ENCODE measurements around the gene FBXW12. TPM values are rescaled to one million over a fixed set of nuclear protein-coding genes. Genes with fewer than 3 reads are reported as not detected.

FBXW12 gene
- polyA plus RNA-seq, 1 of the 3 experiments (the other 2 are of a cell fraction): 0.07 TPM

DNA sequence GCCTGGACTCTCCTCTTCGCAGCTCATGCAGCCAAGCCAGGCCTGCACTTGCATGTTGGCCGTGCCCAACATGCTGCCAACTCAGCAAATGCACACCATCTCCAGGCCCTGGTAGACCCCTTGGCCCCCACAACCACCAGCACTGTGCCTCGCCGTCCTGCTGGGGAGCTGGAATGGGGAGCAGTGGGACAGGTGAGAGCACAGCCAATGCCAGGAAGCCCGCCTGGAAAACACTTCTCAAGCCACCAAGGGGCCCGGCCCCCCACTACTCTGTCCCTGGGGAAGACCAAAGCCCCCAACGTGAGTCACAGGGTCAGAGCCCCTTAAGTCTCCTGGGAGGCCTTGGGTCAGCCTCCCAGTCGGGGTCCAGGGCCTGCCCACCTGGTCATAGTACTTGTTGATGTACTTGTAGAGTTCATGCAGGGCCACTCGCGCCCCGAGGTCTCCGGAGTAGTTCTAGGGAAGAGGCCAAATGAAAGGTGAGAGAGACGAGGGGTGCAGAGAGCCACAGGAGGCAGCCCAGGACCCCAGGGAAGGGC is 33.4 kb downstream of the FBXW12 start:
- H3K27me3 ChIP-seq (ENCODE audit: insufficient read depth): no peaks in the 10 kb centered on the region
- H3K9me2 ChIP-seq: no peaks in the 10 kb centered on the region
- ChIA-PET CTCF (interaction anchor here (1.9 to 15.6 kb wide), 2 partner anchors 16 to 26 kb away, joined by 7 to 399 read pairs; partner anchors contain the start of gene PLXNB1), POLR2A (no interaction called here)
- H3K4me3 ChIP-seq (ENCODE audit: low read depth in 2 of 2, low read length in 1 of 2): no peak overlapping the region
- peaks cover 0 to 6% of the 10 kb centered on the region in 2 experiments; a peak in 1 of 4 replicates for H3K4me1 ChIP-seq (ENCODE audit: control insufficient read depth in 1 of 2, insufficient read depth in 2 of 2, low read depth in 1 of 2, low read length in 1 of 2)
- no peaks in the 10 kb centered on the region for H4K20me1 ChIP-seq (ENCODE audit: insufficient read depth)
- H3K4me2 ChIP-seq: no peak overlapping the region
- no peak overlapping the region for H3K27ac ChIP-seq (ENCODE audit: low read depth in 2 of 2, low read length in 1 of 2)
- H2AFZ ChIP-seq (ENCODE audit: low read depth): no peak overlapping the region
- TF ChIP-seq RCOR1 (IDR thresholded peaks at IDR 0.05; ENCODE audit: low read length): no peak
- no peak for TF ChIP-seq CTCF (IDR thresholded peaks at IDR 0.05)
- no peak for TF ChIP-seq RFX5 (IDR thresholded peaks at IDR 0.05; ENCODE audit: low read length)
- TF ChIP-seq YY1 (IDR thresholded peaks at IDR 0.05; ENCODE audit: low read depth): no peak
- TF ChIP-seq TEAD4 (IDR thresholded peaks at IDR 0.05; ENCODE audit: borderline replicate concordance, insufficient read depth): no peak
- TF ChIP-seq, protein P1, sequence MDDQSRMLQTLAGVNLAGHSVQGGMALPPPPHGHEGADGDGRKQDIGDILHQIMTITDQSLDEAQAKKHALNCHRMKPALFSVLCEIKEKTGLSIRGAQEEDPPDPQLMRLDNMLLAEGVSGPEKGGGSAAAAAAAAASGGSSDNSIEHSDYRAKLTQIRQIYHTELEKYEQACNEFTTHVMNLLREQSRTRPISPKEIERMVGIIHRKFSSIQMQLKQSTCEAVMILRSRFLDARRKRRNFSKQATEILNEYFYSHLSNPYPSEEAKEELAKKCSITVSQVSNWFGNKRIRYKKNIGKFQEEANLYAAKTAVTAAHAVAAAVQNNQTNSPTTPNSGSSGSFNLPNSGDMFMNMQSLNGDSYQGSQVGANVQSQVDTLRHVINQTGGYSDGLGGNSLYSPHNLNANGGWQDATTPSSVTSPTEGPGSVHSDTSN (IDR thresholded peaks at IDR 0.05): no peak
- TF ChIP-seq, protein P2, sequence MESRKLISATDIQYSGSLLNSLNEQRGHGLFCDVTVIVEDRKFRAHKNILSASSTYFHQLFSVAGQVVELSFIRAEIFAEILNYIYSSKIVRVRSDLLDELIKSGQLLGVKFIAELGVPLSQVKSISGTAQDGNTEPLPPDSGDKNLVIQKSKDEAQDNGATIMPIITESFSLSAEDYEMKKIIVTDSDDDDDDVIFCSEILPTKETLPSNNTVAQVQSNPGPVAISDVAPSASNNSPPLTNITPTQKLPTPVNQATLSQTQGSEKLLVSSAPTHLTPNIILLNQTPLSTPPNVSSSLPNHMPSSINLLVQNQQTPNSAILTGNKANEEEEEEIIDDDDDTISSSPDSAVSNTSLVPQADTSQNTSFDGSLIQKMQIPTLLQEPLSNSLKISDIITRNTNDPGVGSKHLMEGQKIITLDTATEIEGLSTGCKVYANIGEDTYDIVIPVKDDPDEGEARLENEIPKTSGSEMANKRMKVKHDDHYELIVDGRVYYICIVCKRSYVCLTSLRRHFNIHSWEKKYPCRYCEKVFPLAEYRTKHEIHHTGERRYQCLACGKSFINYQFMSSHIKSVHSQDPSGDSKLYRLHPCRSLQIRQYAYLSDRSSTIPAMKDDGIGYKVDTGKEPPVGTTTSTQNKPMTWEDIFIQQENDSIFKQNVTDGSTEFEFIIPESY (IDR thresholded peaks at IDR 0.05; ENCODE audit: borderline replicate concordance, low read depth): no peak
- TF ChIP-seq NFIC (IDR thresholded peaks at IDR 0.05; ENCODE audit: borderline replicate concordance): no peak
- no peak for TF ChIP-seq ELF1 (IDR thresholded peaks at IDR 0.05)
- no peak for TF ChIP-seq TCF12 (IDR thresholded peaks at IDR 0.05)
- no peak for TF ChIP-seq REST (IDR thresholded peaks at IDR 0.05; ENCODE audit: low read depth, low read length)
- no peak for TF ChIP-seq FOXM1 (IDR thresholded peaks at IDR 0.05; ENCODE audit: low read depth)
- TF ChIP-seq, protein P3, sequence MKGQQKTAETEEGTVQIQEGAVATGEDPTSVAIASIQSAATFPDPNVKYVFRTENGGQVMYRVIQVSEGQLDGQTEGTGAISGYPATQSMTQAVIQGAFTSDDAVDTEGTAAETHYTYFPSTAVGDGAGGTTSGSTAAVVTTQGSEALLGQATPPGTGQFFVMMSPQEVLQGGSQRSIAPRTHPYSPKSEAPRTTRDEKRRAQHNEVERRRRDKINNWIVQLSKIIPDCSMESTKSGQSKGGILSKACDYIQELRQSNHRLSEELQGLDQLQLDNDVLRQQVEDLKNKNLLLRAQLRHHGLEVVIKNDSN (IDR thresholded peaks at IDR 0.05; ENCODE audit: borderline replicate concordance, low read depth): no peak
- TF ChIP-seq MEF2A (IDR thresholded peaks at IDR 0.05; ENCODE audit: borderline replicate concordance, low read depth): no peak
- TF ChIP-seq JUND (IDR thresholded peaks at IDR 0.05): no peak
- no peak for TF ChIP-seq TAF1 (IDR thresholded peaks at IDR 0.05; ENCODE audit: borderline replicate concordance, low read depth, low read length)
- TF ChIP-seq POLR2AphosphoS5 (IDR thresholded peaks at IDR 0.05; ENCODE audit: low read depth, low read length): no peak
- no peak for TF ChIP-seq RAD21 (IDR thresholded peaks at IDR 0.05; ENCODE audit: low read length)
- no peak for TF ChIP-seq SMC3 (IDR thresholded peaks at IDR 0.05; ENCODE audit: low read depth, low read length)
- no peak for TF ChIP-seq NRF1 (IDR thresholded peaks at IDR 0.05; ENCODE audit: low read depth, low read length)
- WGBS (ENCODE audit: low lambda C conversion rate): 88% methylated on average over 12 of the region's 13 CpGs
- no peaks in the 10 kb centered on the region for H3K79me2 ChIP-seq (ENCODE audit: insufficient read depth)
- H3K9ac ChIP-seq: no peak overlapping the region
- H3K9me3 ChIP-seq: no peaks in the 10 kb centered on the region
- H3F3A ChIP-seq (replicated peaks; ENCODE audit: insufficient read depth): peaks cover 12% of the 10 kb centered on the region
- no peak for DNase-seq
- H3K36me3 ChIP-seq (replicated peaks in 1 of 2; ENCODE audit: control insufficient read depth in 1 of 2, insufficient read depth in 2 of 2, low read length in 1 of 2): peaks cover 0 to 39% of the 10 kb centered on the region in 2 experiments

Measured in SK-N-SH (cell line).